Measurements from ENCODE around the gene ITGA4.

GRCh38 chr2:181483876-181484275 lies 26.7 kb downstream of the ITGA4 start:
- TF ChIP-seq CBX8 (IDR thresholded peaks at IDR 0.05): no peak
- TF ChIP-seq POLR2A (IDR thresholded peaks at IDR 0.05; ENCODE audit: low read length): no peak
- no peak for TF ChIP-seq SMC3 (IDR thresholded peaks at IDR 0.05)
- TF ChIP-seq, protein P1, sequence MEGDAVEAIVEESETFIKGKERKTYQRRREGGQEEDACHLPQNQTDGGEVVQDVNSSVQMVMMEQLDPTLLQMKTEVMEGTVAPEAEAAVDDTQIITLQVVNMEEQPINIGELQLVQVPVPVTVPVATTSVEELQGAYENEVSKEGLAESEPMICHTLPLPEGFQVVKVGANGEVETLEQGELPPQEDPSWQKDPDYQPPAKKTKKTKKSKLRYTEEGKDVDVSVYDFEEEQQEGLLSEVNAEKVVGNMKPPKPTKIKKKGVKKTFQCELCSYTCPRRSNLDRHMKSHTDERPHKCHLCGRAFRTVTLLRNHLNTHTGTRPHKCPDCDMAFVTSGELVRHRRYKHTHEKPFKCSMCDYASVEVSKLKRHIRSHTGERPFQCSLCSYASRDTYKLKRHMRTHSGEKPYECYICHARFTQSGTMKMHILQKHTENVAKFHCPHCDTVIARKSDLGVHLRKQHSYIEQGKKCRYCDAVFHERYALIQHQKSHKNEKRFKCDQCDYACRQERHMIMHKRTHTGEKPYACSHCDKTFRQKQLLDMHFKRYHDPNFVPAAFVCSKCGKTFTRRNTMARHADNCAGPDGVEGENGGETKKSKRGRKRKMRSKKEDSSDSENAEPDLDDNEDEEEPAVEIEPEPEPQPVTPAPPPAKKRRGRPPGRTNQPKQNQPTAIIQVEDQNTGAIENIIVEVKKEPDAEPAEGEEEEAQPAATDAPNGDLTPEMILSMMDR (IDR thresholded peaks at IDR 0.05): no peak
- no peak for TF ChIP-seq EP300 (IDR thresholded peaks at IDR 0.05)
- TF ChIP-seq ESRRA (IDR thresholded peaks at IDR 0.05; ENCODE audit: borderline replicate concordance, low read length): no peak
- TF ChIP-seq REST (IDR thresholded peaks at IDR 0.05): no peak
- TF ChIP-seq MYC (IDR thresholded peaks at IDR 0.05; ENCODE audit: borderline replicate concordance, low read length): no peak
- TF ChIP-seq POLR2AphosphoS2 (conservative IDR thresholded peaks at IDR 0.05; ENCODE audit: low read length): no peak

Data from A549 (cell line).